ENCODE results near the gene IL32. TPM values are rescaled to one million over a fixed set of nuclear protein-coding genes. Genes with fewer than 3 reads are reported as not detected.

IL32 gene
- total and polyA plus RNA-seq, 9 of the 15 experiments (the other 6 are each of a cell fraction or from before 2014, with no cell fraction given) = 0.21 to 2.2 (median 0.37) TPM; not detected in 3

GRCh38 chr16:3023669-3024478 lies 41.6 kb upstream of the IL32 start, which contains the start of the genes HCFC1R1 and THOC6:
HCFC1R1 (minus strand) TSS chr16:3023942; CDS start chr16:3023941, 1 bp downstream.
THOC6 (plus strand) TSS chr16:3024035; CDS start chr16:3024327, 292 bp downstream.
- WGBS (ENCODE audit: insufficient coverage, low coverage, missing lambda C conversion rate) = under 1% methylated on average over 64 of the region's 69 CpGs
- H3K9me3 ChIP-seq (replicated peaks; ENCODE audit: control insufficient read depth, insufficient read depth, low read depth, low read length) = no peaks in the 10 kb centered on the region
- ChIA-PET POLR2A (interaction anchor here (0.5 to 2.7 kb wide), 15 partner anchors 7 to 635 kb away, joined by 3 to 15 read pairs (median 5); partner anchors contain the start of gene ZNF263), CTCF (ENCODE audit: low intra/inter-chr PET ratio) (no interaction called here)
- in situ Hi-C loops (cut with MboI) (no loop called here), intact Hi-C loops (cut with micrococcal nuclease) (loop anchor here (1.0 to 10.0 kb wide), 2 partner anchors 19 to 59 kb away; partner anchors contain the start of genes KREMEN2 and PAQR4)
- H3K79me2 ChIP-seq (ENCODE audit: control insufficient read depth, insufficient read depth, low read length) = peaks cover 42% of the 10 kb centered on the region
- peaks cover 28% of the 10 kb centered on the region for H4K20me1 ChIP-seq (replicated peaks; ENCODE audit: control insufficient read depth, insufficient read depth, low read length)
- FAIRE-seq (peak; percentile 99), DNase-seq (ENCODE audit: extremely low read depth in 1 of 4, low spot score in 3 of 4) (peak; percentile 66 to 100 (median 78)), ATAC-seq (peak; percentile 73)
- H3K4me1 ChIP-seq (replicated peaks in 1 of 2; ENCODE audit: control insufficient read depth in 2 of 2, insufficient read depth in 2 of 2, low read length in 2 of 2) = peaks cover 25 to 87% of the 10 kb centered on the region in 2 experiments
- BruUV-seq (replicated peaks) = TSS peak; percentile 81
- peak within 1 kb of the TSS; percentile 90 for H3K27ac ChIP-seq (ENCODE audit: extremely low read depth, low read depth, low read length)
- peak within 1 kb of the TSS; percentile 88 to 95 for H3K9ac ChIP-seq (ENCODE audit: insufficient read depth in 1 of 2, low read depth in 2 of 2, low read length in 2 of 2)
- peaks cover 2% of the 10 kb centered on the region for H3K9me1 ChIP-seq (ENCODE audit: control insufficient read depth, insufficient read depth, low read length)
- H2AFZ ChIP-seq (ENCODE audit: low read depth, low read length) = peak within 1 kb of the TSS; percentile 90
- peak within 1 kb of the TSS; percentile 82 for H3K4me3 ChIP-seq
- H3K4me2 ChIP-seq (ENCODE audit: insufficient read depth, low read length) = peak within 1 kb of the TSS; percentile 83
- peaks cover 39% of the 10 kb centered on the region; the same call in 2 of the 3 replicates for H3K36me3 ChIP-seq (ENCODE audit: control insufficient read depth, insufficient read depth, low read length)
- peaks cover 0 to under 1% of the 10 kb centered on the region in 2 experiments; a peak in 2 of 5 replicates for H3K27me3 ChIP-seq (ENCODE audit: control insufficient read depth in 2 of 2, insufficient read depth in 2 of 2, low read length in 2 of 2)
- TF ChIP-seq, protein P1, sequence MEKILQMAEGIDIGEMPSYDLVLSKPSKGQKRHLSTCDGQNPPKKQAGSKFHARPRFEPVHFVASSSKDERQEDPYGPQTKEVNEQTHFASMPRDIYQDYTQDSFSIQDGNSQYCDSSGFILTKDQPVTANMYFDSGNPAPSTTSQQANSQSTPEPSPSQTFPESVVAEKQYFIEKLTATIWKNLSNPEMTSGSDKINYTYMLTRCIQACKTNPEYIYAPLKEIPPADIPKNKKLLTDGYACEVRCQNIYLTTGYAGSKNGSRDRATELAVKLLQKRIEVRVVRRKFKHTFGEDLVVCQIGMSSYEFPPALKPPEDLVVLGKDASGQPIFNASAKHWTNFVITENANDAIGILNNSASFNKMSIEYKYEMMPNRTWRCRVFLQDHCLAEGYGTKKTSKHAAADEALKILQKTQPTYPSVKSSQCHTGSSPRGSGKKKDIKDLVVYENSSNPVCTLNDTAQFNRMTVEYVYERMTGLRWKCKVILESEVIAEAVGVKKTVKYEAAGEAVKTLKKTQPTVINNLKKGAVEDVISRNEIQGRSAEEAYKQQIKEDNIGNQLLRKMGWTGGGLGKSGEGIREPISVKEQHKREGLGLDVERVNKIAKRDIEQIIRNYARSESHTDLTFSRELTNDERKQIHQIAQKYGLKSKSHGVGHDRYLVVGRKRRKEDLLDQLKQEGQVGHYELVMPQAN (IDR thresholded peaks at IDR 0.05; ENCODE audit: borderline replicate concordance) = peak; percentile 73; the same call in 1 of the 2 replicates
- TF ChIP-seq POLR3A (IDR thresholded peaks at IDR 0.05; ENCODE audit: borderline replicate concordance, extremely low read depth, insufficient read depth, insufficient read length) = no peak
- no peak for TF ChIP-seq ZC3H11A (IDR thresholded peaks at IDR 0.05; ENCODE audit: low read depth, low read length)
- TF ChIP-seq ZFPM2 (CRISPR knock-in tag; IDR thresholded peaks at IDR 0.05) = no peak
- no peak for TF ChIP-seq NR0B1 (IDR thresholded peaks at IDR 0.05; ENCODE audit: partially characterized antibody)
- no peak for TF ChIP-seq CBX2 (IDR thresholded peaks at IDR 0.05; ENCODE audit: insufficient read depth, low read length, poor library complexity, severe bottlenecking)
- TF ChIP-seq EGR1 (conservative IDR thresholded peaks at IDR 0.05) = peak; percentile 63; the same call in 1 of the 2 replicates
- TF ChIP-seq SUPT5H (IDR thresholded peaks at IDR 0.05) = peak; percentile 95
- no peak for TF ChIP-seq MCM5 (IDR thresholded peaks at IDR 0.05; ENCODE audit: low read depth)
- TF ChIP-seq DEAF1 (CRISPR knock-in tag; IDR thresholded peaks at IDR 0.05) = no peak
- no peak for TF ChIP-seq ZNF778 (CRISPR knock-in tag; IDR thresholded peaks at IDR 0.05)
- TF ChIP-seq GABPB2 (CRISPR knock-in tag; conservative IDR thresholded peaks at IDR 0.05) = no peak
- TF ChIP-seq, protein P2, sequence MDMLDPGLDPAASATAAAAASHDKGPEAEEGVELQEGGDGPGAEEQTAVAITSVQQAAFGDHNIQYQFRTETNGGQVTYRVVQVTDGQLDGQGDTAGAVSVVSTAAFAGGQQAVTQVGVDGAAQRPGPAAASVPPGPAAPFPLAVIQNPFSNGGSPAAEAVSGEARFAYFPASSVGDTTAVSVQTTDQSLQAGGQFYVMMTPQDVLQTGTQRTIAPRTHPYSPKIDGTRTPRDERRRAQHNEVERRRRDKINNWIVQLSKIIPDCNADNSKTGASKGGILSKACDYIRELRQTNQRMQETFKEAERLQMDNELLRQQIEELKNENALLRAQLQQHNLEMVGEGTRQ (CRISPR knock-in tag; IDR thresholded peaks at IDR 0.05) = peak; percentile 95
- peak; percentile 33; the same call in 1 of the 2 replicates for TF ChIP-seq KLF13 (tag; IDR thresholded peaks at IDR 0.05; ENCODE audit: borderline replicate concordance, low read depth)
- no peak for TF ChIP-seq NUFIP1 (IDR thresholded peaks at IDR 0.05; ENCODE audit: partially characterized antibody)
- peak; percentile 69; the same call in 1 of the 2 replicates for TF ChIP-seq ZSCAN32 (CRISPR knock-in tag; IDR thresholded peaks at IDR 0.05)
